Thyroid gland (tissue), 4 donors: ENCODE data around the gene RUVBL1.

Experiments used
- POLR2A ChIP-seq, 2 donors: fragments of 450-650 bp; IDR thresholded peaks; one replicate each; pipeline ENCODE4 v1.6.1; 2017; ENCODE audit warnings: antibody characterized with exemption in 2 of 2, mild to moderate bottlenecking in 2 of 2, moderate library complexity in 1 of 2
- TF ChIP-seq, protein P1 (sequence below), 6 experiments: fragments of 200-600 bp in 3 of 6; fragments of 450-650 bp in 3 of 6; sonication (generic) in 3 of 6; IDR thresholded peaks; one replicate each; pipeline ENCODE4 v1.5.1; 2016 to 2019; ENCODE audit warnings: antibody characterized with exemption in 6 of 6, mild to moderate bottlenecking in 2 of 6, inconsistent platforms in 1 of 6, moderate library complexity in 1 of 6

DNA sequence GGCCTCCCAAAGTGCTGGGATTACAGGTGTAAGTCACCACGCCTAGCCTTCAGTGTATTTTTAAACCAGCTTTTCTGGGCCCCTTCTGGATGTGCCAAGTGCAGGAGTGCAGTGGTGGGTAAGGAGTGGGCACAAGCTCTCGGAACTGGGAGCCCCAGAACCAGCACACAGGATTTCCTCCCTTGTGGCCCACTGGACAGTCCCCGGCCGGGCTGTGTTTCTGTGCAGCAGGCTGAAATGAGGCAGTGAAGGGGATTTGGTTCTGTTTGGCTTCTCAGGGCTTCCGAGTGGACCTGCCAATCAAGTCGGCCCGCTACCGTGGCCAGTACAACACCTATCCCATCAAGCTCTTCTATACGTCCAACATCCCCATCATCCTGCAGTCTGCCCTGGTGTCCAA, 56.9 kb downstream of the RUVBL1 start:
- TF ChIP-seq, protein P1, sequence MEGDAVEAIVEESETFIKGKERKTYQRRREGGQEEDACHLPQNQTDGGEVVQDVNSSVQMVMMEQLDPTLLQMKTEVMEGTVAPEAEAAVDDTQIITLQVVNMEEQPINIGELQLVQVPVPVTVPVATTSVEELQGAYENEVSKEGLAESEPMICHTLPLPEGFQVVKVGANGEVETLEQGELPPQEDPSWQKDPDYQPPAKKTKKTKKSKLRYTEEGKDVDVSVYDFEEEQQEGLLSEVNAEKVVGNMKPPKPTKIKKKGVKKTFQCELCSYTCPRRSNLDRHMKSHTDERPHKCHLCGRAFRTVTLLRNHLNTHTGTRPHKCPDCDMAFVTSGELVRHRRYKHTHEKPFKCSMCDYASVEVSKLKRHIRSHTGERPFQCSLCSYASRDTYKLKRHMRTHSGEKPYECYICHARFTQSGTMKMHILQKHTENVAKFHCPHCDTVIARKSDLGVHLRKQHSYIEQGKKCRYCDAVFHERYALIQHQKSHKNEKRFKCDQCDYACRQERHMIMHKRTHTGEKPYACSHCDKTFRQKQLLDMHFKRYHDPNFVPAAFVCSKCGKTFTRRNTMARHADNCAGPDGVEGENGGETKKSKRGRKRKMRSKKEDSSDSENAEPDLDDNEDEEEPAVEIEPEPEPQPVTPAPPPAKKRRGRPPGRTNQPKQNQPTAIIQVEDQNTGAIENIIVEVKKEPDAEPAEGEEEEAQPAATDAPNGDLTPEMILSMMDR (IDR thresholded peaks at IDR 0.05), result no peak
- no peak for TF ChIP-seq POLR2A (IDR thresholded peaks at IDR 0.05)
